CD14-positive monocyte (primary cell): ENCODE data around the gene OPN1MW3. TPM values are rescaled to one million over a fixed set of nuclear protein-coding genes. Genes with fewer than 3 reads are reported as not detected.

ENCODE experiments used
- DNase-seq, 3 donors: peaks; one replicate each; pipeline ENCODE4 v3.0.0-alpha.2; 2011 to 2022
- H2AFZ ChIP-seq: 2 replicates; pipeline ENCODE4 v1.6.0; 2012; ENCODE audit warnings: mild to moderate bottlenecking, low read depth, low read length, inconsistent platforms; ENCODE audit not compliant: insufficient read depth, poor library complexity, severe bottlenecking
- H3K27ac ChIP-seq, 2 donors: 1 replicate in 1 of 2; 2 replicates in 1 of 2; pipeline ENCODE4 v1.5.1; 2012 to 2013; ENCODE audit warnings: low read length in 2 of 2, control low read depth in 1 of 2, inconsistent platforms in 1 of 2, low read depth in 1 of 2, mild to moderate bottlenecking in 1 of 2
- H3K27me3 ChIP-seq, 2 donors: one replicate each; pipeline versions ENCODE4 v1.6.0 to v1.6.1; 2011 to 2013; ENCODE audit warnings: low read length in 2 of 2; ENCODE audit not compliant: control insufficient read depth in 2 of 2, insufficient read depth in 2 of 2
- H3K36me3 ChIP-seq, 2 donors: replicated peaks in 1 of 2; 1 replicate in 1 of 2; 2 replicates in 1 of 2; pipeline versions ENCODE4 v1.5.1 to v1.6.1; 2012 to 2013; ENCODE audit warnings: low read length in 2 of 2, control low read depth in 1 of 2, inconsistent platforms in 1 of 2, mild to moderate bottlenecking in 1 of 2; ENCODE audit not compliant: insufficient read depth in 2 of 2, control insufficient read depth in 1 of 2
- H3K4me1 ChIP-seq, 2 donors: 1 replicate in 1 of 2; 2 replicates in 1 of 2; pipeline versions ENCODE4 v1.5.1 to v1.6.1; 2012 to 2013; ENCODE audit warnings: low read length in 2 of 2, control low read depth in 1 of 2, inconsistent platforms in 1 of 2, mild to moderate bottlenecking in 1 of 2, moderate library complexity in 1 of 2; ENCODE audit not compliant: insufficient read depth in 2 of 2, control insufficient read depth in 1 of 2
- H3K4me2 ChIP-seq: replicated peaks from 2 replicates; pipeline ENCODE3; 2012; ENCODE audit warnings: low read length, moderate library complexity, mild to moderate bottlenecking; ENCODE audit not compliant: poor library complexity, severe bottlenecking; ENCODE audit errors: extremely low read depth
- H3K4me3 ChIP-seq, 3 experiments: fragments of 200-600 bp in 1 of 3; sonication (generic) in 1 of 3; replicated peaks in 1 of 3; 1 replicate in 2 of 3; 2 replicates in 1 of 3; pipeline ENCODE4 v1.5.1; 2011 to 2013; ENCODE audit warnings: low read length in 3 of 3, mild to moderate bottlenecking in 3 of 3, control low read depth in 2 of 3, low read depth in 2 of 3, inconsistent platforms in 1 of 3, moderate library complexity in 1 of 3
- H3K79me2 ChIP-seq: 2 replicates; pipeline ENCODE4 v1.6.0; 2012; ENCODE audit warnings: mild to moderate bottlenecking, control low read depth, inconsistent platforms, low read length, moderate library complexity; ENCODE audit not compliant: insufficient read depth
- H3K9ac ChIP-seq: 2 replicates; pipeline ENCODE4 v1.6.0; 2017; ENCODE audit warnings: low read length, mild to moderate bottlenecking; ENCODE audit not compliant: insufficient read depth, poor library complexity, severe bottlenecking
- H3K9me3 ChIP-seq, 2 donors: replicated peaks in 1 of 2; 1 replicate in 1 of 2; 2 replicates in 1 of 2; pipeline versions ENCODE4 v1.5.1 to v1.6.1; 2012 to 2013; ENCODE audit warnings: low read length in 2 of 2, control low read depth in 1 of 2; ENCODE audit not compliant: control insufficient read depth in 1 of 2, insufficient read depth in 1 of 2
- H4K20me1 ChIP-seq: 2 replicates; pipeline ENCODE4 v1.6.0; 2012; ENCODE audit warnings: mild to moderate bottlenecking, low read length, control low read depth, moderate library complexity; ENCODE audit not compliant: insufficient read depth
- H3K27ac Mint-ChIP-seq, 7 donors: one replicate each; pipeline ENCODE4 v1.8.0; 2020; ENCODE audit warnings: mild to moderate bottlenecking in 7 of 7, mixed read lengths in 7 of 7, moderate library complexity in 6 of 7, inconsistent platforms in 2 of 7
- H3K27me3 Mint-ChIP-seq, 3 donors: one replicate each; pipeline ENCODE4 v1.8.0; 2021 to 2022; ENCODE audit warnings: low read depth in 3 of 3, mild to moderate bottlenecking in 3 of 3, mixed read lengths in 3 of 3, moderate library complexity in 3 of 3, inconsistent platforms in 1 of 3
- H3K36me3 Mint-ChIP-seq, 2 donors: one replicate each; pipeline ENCODE4 v1.8.0; 2020; ENCODE audit warnings: mixed read lengths in 2 of 2, inconsistent platforms in 1 of 2, mild to moderate bottlenecking in 1 of 2
- H3K4me1 Mint-ChIP-seq: one replicate; pipeline ENCODE4 v1.8.0; 2020; ENCODE audit warnings: mild to moderate bottlenecking, mixed read lengths
- H3K4me3 Mint-ChIP-seq, 2 donors: one replicate each; pipeline ENCODE4 v1.8.0; 2020; ENCODE audit warnings: mild to moderate bottlenecking in 2 of 2, mixed read lengths in 2 of 2, moderate library complexity in 1 of 2
- H3K9me3 Mint-ChIP-seq, 7 donors: one replicate each; pipeline ENCODE4 v1.8.0; 2020 to 2022; ENCODE audit warnings: mixed read lengths in 7 of 7, mild to moderate bottlenecking in 6 of 7, moderate library complexity in 6 of 7, inconsistent platforms in 2 of 7
- CTCF ChIP-seq: fragments of 200-600 bp; IDR thresholded peaks from one replicate; pipeline ENCODE4 v1.8.0; 2022; ENCODE audit warnings: antibody characterized with exemption, mild to moderate bottlenecking
- WGBS: methylation state at CpG from one replicate; pipeline ENCODE4 v1.1.5; 2013; ENCODE audit warnings: missing lambda C conversion rate; ENCODE audit not compliant: insufficient coverage; 5-methylcytosine and 5-hydroxymethylcytosine counted together
- intact Hi-C, 2 donors: fragments of 100-400 bp; cut with micrococcal nuclease; formaldehyde crosslinking; loops; one replicate each; pipeline versions ENCODE4 v1.15.0 to v1.15.1; 2023
- polyA plus RNA-seq, 3 donors: library from polyadenylated mRNA; depleted of rRNA in 1 of 3; unstranded in 2 of 3; stranded (reverse) in 1 of 3; fragments of 300-500 nt in 2 of 3; fragments of >200 nt in 1 of 3; fragmentation: Illumina TruSeq in 2 of 3; gene quantifications; 1 replicate in 2 of 3; 2 replicates in 1 of 3; pipeline ENCODE4 v1.2.3, GENCODE V29; 2012 to 2021

Gene OPN1MW3
- polyA plus RNA-seq, 3 donors, result 0.03 TPM; not detected in 2

DNA sequence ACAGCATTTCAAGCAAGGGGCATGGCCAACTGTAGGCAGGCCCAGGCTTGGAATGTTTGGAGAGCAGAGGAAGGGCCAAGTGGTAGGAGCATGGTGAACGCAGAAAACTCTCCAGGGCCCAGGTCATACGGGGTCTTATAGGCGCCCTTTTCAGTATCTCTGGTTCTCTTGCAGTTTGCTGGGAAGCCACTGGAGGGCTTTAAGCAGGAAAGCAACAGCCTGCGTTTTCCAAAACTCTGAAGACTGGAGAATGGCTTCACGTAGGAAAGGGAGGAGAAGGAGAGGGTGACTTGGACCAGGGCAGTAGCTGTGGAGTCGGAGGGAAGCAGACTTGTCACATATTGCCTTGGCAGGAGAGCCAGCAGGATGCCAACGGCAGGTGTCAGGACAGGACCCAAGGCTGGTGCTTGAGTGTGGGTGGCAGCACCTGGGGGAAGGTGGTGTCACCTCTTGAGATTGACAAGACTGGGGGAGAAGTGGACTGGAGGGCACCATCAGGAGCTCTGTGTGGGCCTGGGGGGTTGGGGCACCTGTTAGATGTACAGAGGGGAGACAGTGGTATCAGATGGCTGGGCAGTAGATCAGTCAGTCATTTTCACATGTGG, 60.1 kb downstream of the OPN1MW3 start:
- H3K36me3 ChIP-seq, result no peaks in the 10 kb centered on the region
- H2AFZ ChIP-seq, result no peak overlapping the region
- no peaks in the 10 kb centered on the region for H4K20me1 ChIP-seq
- peak; percentile 39 for TF ChIP-seq CTCF
- WGBS, result 37% methylated on average over 3 of the region's 7 CpGs
- H3K27ac ChIP-seq, result no peak overlapping the region
- peak in 1 of 3 donors; percentile 11 for DNase-seq
- Mint-ChIP-seq H3K4me1 (peaks cover 13% of the 10 kb centered on the region), H3K36me3 (peaks cover 0 to 2% of the 10 kb centered on the region in 2 donors), H3K9me3 (no peaks in the 10 kb centered on the region), H3K27ac (peak overlapping the region in 1 of 7 donors; percentile 50), H3K27me3 (peaks cover 0 to 24% (median 2%) of the 10 kb centered on the region in 3 donors), H3K4me3 (no peak overlapping the region)
- H3K9ac ChIP-seq, result no peak overlapping the region
- no peaks in the 10 kb centered on the region for H3K27me3 ChIP-seq
- H3K4me1 ChIP-seq, result peaks cover 0 to 9% of the 10 kb centered on the region in 2 donors
- H3K4me2 ChIP-seq, result no peak overlapping the region
- no peak overlapping the region for H3K4me3 ChIP-seq
- intact Hi-C loops, result no loop called here
- H3K79me2 ChIP-seq, result no peaks in the 10 kb centered on the region
- H3K9me3 ChIP-seq, result no peaks in the 10 kb centered on the region

- Mint-ChIP-seq H3K27ac (no peak overlapping the region), H3K4me1 (peaks cover 6% of the 10 kb centered on the region), H3K27me3 (peaks cover 4 to 32% (median 6%) of the 10 kb centered on the region in 3 donors), H3K4me3 (no peak overlapping the region), H3K36me3 (no peaks in the 10 kb centered on the region), H3K9me3 (no peaks in the 10 kb centered on the region)
- no peaks in the 10 kb centered on the region for H3K36me3 ChIP-seq
- no peak overlapping the region for H3K9ac ChIP-seq
- WGBS, result 92% methylated on average over 5 of the region's 11 CpGs
- no peaks in the 10 kb centered on the region for H3K79me2 ChIP-seq
- no peak overlapping the region for H3K4me2 ChIP-seq
- no peak overlapping the region for H3K4me3 ChIP-seq
- no peak overlapping the region for H2AFZ ChIP-seq
- DNase-seq, result no peak
- H3K27me3 ChIP-seq, result peaks cover 0 to 3% of the 10 kb centered on the region in 2 donors
- H3K27ac ChIP-seq, result no peak overlapping the region
- TF ChIP-seq CTCF, result no peak
- H3K9me3 ChIP-seq, result no peaks in the 10 kb centered on the region
- H4K20me1 ChIP-seq, result no peaks in the 10 kb centered on the region
- H3K4me1 ChIP-seq, result no peaks in the 10 kb centered on the region
- intact Hi-C loops, result no loop called here
Observed at GRCh38 chrX:154320406-154320805, 63.0 kb downstream of the OPN1MW3 start.

Other genes with a start within 250 kb of the OPN1MW3 start
- 100 to 1,000 TPM in 1 of 3 donors, 10 to 100 TPM in 2; 47.8 to 109 (median 49.5) TPM for gene IRAK1, start 237.7 kb upstream of the OPN1MW3 start, polyA plus RNA-seq
- gene MECP2, start 159.9 kb upstream of the OPN1MW3 start, polyA plus RNA-seq, result 10 to 100 TPM in 1 of 3 donors, 1 to 10 TPM in 2; 5.2 to 21.2 (median 9.6) TPM
- gene OPN1LW, start 113.3 kb upstream of the OPN1MW3 start, polyA plus RNA-seq, result not detected
- not detected for gene OPN1MW, start 75.0 kb upstream of the OPN1MW3 start, polyA plus RNA-seq
- not detected for gene OPN1MW2, start 37.8 kb upstream of the OPN1MW3 start, polyA plus RNA-seq
- gene TEX28, start 37.5 kb downstream of the OPN1MW3 start, polyA plus RNA-seq, result not detected
- 1 to 10 TPM in 1 of 3 donors, under 1 TPM in 2; 0.20 to 1.3 (median 0.60) TPM for gene TKTL1, start 38.2 kb downstream of the OPN1MW3 start, polyA plus RNA-seq
- 100 to 1,000 TPM; 111 to 874 (median 219) TPM for gene FLNA, start 117.1 kb downstream of the OPN1MW3 start, polyA plus RNA-seq
- gene EMD, start 121.7 kb downstream of the OPN1MW3 start, polyA plus RNA-seq, result 100 to 1,000 TPM in 1 of 3 donors, 10 to 100 TPM in 2; 14.0 to 126 (median 17.6) TPM
- 1,000 to 10,000 TPM; 1,536 to 5,639 (median 1,724) TPM for gene RPL10, start 140.8 kb downstream of the OPN1MW3 start, polyA plus RNA-seq
- 10 to 100 TPM; 26.2 to 64.5 (median 27.2) TPM for gene DNASE1L1, start 151.7 kb downstream of the OPN1MW3 start, polyA plus RNA-seq
- gene TAFAZZIN, start 154.0 kb downstream of the OPN1MW3 start, polyA plus RNA-seq, result 100 to 1,000 TPM in 1 of 3 donors, 10 to 100 TPM in 2; 21.7 to 166 (median 21.9) TPM
- 100 to 1,000 TPM; 116 to 178 (median 145) TPM for gene ATP6AP1, start 171.1 kb downstream of the OPN1MW3 start, polyA plus RNA-seq
- 100 to 1,000 TPM in 1 of 3 donors, 10 to 100 TPM in 2; 15.8 to 398 (median 21.3) TPM for gene GDI1, start 179.6 kb downstream of the OPN1MW3 start, polyA plus RNA-seq
- 10 to 100 TPM; 23.9 to 88.9 (median 46.4) TPM for gene FAM50A, start 186.6 kb downstream of the OPN1MW3 start, polyA plus RNA-seq
- gene PLXNA3, start 200.7 kb downstream of the OPN1MW3 start, polyA plus RNA-seq, result 10 to 100 TPM in 1 of 3 donors, under 1 TPM in 1, not detected in 1; 0.02 to 10.9 TPM
- gene LAGE3, start 221.7 kb downstream of the OPN1MW3 start, polyA plus RNA-seq, result 10 to 100 TPM; 12.4 to 30.9 (median 18.6) TPM
- gene UBL4A, start 229.0 kb downstream of the OPN1MW3 start, polyA plus RNA-seq, result 10 to 100 TPM; 27.9 to 29.0 (median 28.1) TPM
- gene SLC10A3, start 233.0 kb downstream of the OPN1MW3 start, polyA plus RNA-seq, result 10 to 100 TPM; 25.3 to 33.1 (median 26.7) TPM